ENCODE results near the gene TARS3. TPM values are rescaled to one million over a fixed set of nuclear protein-coding genes. Genes with fewer than 3 reads are reported as not detected.

TARS3 gene
- total RNA-seq, 1 donor from 2014 or later, result 21.5 TPM

DNA sequence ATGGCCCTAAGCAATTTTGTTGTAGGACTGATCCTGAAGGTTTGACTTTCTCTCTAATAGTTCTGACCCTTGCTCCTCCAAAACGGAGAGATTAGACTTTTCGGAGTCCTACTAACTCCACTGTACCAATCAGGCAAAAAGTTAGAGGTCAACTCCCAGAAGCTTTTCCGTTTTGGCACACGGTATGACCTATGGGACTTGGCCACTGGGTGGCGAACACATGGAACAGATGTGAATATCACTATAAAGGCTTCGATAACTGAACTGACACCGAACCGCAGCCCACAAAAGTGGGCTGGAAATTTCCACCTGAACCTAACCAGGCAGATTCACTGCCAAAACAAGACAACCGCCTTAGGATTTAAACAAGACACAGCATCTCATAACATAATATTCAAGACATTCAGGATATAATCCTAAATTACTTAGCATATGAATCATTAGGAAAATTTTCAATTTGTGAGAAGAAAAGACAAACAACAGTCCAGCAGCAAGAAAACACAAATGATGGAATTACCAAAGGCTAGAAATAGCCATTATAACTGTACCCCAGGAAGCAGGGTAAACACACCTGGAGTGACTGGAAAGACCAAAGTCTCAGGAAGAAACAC is 59.9 kb downstream of the TARS3 start:
- Mint-ChIP-seq H3K36me3 (ENCODE audit: insufficient read depth) (peaks cover 12% of the 10 kb centered on the region), H3K27ac (no peak overlapping the region), H3K27me3 (no peaks in the 10 kb centered on the region), H3K4me3 (ENCODE audit: low read depth) (no peak overlapping the region), H3K9me3 (ENCODE audit: low read depth) (peaks cover 7% of the 10 kb centered on the region), H3K4me1 (ENCODE audit: low read depth) (no peaks in the 10 kb centered on the region)
- TF ChIP-seq, protein P1, sequence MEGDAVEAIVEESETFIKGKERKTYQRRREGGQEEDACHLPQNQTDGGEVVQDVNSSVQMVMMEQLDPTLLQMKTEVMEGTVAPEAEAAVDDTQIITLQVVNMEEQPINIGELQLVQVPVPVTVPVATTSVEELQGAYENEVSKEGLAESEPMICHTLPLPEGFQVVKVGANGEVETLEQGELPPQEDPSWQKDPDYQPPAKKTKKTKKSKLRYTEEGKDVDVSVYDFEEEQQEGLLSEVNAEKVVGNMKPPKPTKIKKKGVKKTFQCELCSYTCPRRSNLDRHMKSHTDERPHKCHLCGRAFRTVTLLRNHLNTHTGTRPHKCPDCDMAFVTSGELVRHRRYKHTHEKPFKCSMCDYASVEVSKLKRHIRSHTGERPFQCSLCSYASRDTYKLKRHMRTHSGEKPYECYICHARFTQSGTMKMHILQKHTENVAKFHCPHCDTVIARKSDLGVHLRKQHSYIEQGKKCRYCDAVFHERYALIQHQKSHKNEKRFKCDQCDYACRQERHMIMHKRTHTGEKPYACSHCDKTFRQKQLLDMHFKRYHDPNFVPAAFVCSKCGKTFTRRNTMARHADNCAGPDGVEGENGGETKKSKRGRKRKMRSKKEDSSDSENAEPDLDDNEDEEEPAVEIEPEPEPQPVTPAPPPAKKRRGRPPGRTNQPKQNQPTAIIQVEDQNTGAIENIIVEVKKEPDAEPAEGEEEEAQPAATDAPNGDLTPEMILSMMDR (IDR thresholded peaks at IDR 0.05; ENCODE audit: unreplicated experiment), result peak; percentile 41
- no peak for DNase-seq (ENCODE audit: low spot score, unreplicated experiment)

DNA sequence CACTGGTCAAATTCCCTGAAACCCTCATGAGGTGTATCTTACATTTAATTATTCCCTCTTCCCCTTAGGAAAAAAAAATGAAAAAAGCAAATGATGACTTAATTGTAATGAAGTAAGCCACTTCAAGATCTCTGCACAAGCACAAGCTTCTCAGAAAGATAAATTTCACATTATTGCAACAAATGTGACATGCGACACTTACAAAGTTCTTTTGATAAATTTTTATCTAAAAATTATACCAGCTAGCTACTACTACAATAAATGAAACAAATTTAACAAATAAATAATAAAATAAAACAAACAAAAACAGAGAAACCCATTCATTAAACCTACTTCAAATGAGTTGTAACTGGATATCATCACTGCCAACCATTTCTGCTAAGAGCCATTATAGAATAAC is 62.1 kb downstream of the TARS3 start:
- H3K4me3 Mint-ChIP-seq (ENCODE audit: low read depth), result no peak overlapping the region
- H3K27me3 Mint-ChIP-seq, result no peaks in the 10 kb centered on the region
- no peaks in the 10 kb centered on the region for H3K4me1 Mint-ChIP-seq (ENCODE audit: low read depth)
- TF ChIP-seq, protein P1 (IDR thresholded peaks at IDR 0.05; ENCODE audit: unreplicated experiment), result no peak
- H3K27ac Mint-ChIP-seq, result no peak overlapping the region
- H3K36me3 Mint-ChIP-seq (ENCODE audit: insufficient read depth), result peaks cover 6% of the 10 kb centered on the region
- DNase-seq (ENCODE audit: low spot score, unreplicated experiment), result no peak
- peaks cover 3% of the 10 kb centered on the region for H3K9me3 Mint-ChIP-seq (ENCODE audit: low read depth)

DNA sequence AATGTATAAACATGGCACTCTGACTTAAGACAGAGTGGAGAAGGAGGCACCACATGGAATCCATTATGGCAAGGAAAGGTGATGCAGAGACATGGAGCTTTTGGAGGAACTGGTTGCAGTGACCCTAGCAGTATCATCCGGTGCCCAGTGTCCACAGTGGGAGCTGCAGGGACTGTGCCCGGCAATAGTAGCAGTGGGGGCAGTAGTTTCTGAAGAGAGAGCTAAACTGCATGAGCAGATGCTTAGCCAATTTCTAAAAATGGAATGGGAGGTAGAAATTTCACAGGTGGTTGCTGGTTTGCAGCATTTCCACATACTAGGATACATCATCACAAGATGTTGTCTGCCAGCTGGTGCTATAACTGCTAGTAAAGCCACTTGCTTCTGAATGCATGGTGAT is 64.3 kb downstream of the TARS3 start:
- no peak for DNase-seq (ENCODE audit: low spot score, unreplicated experiment)
- TF ChIP-seq, protein P1 (IDR thresholded peaks at IDR 0.05; ENCODE audit: unreplicated experiment), result no peak
- Mint-ChIP-seq H3K27me3 (no peaks in the 10 kb centered on the region), H3K4me1 (ENCODE audit: low read depth) (no peaks in the 10 kb centered on the region), H3K27ac (no peak overlapping the region), H3K9me3 (ENCODE audit: low read depth) (no peaks in the 10 kb centered on the region), H3K36me3 (ENCODE audit: insufficient read depth) (peaks cover 3% of the 10 kb centered on the region), H3K4me3 (ENCODE audit: low read depth) (no peak overlapping the region)

DNA sequence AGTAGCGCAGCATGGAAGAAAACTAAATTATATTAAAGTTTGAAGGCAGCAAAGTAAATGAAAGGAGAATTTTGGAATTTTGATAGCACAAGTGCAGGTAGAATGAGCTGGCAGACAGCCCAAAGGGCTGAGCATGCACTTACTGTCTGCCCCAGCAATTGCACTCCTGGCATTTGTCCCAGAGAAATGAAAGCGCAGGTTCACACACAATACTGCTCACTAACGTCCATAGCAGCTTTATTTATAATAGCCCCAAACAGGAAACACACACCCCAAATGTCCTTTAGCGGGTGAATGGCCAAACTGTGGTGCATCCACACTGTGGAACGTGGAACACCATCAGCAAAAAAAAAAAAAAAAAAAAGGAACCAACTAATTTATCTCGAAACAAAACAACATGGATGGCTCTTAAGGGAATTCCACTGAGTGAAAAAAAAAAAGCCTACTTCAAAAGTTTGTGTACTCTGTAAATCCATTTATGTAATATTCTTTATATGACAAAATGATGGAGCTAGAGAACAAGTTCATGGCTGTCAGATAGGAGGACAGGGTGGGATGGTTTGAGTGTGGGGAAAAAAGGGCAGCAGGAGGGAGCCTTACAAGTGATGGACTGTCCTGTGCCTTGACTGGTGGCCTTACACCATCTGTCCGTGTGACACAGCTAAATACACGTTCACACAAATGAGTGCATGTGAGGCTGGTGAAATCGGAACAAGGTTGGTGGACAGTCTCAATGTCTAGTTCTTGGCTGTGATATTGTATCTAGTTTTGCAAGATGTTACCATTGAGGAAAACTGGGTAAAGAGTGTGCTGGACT is 66.1 kb downstream of the TARS3 start:
- no peak for DNase-seq (ENCODE audit: low spot score, unreplicated experiment)
- TF ChIP-seq, protein P1 (IDR thresholded peaks at IDR 0.05; ENCODE audit: unreplicated experiment), result no peak
- no peak overlapping the region for H3K4me3 Mint-ChIP-seq (ENCODE audit: low read depth)
- no peaks in the 10 kb centered on the region for H3K4me1 Mint-ChIP-seq (ENCODE audit: low read depth)
- H3K9me3 Mint-ChIP-seq (ENCODE audit: low read depth), result no peaks in the 10 kb centered on the region
- H3K27ac Mint-ChIP-seq, result no peak overlapping the region
- H3K27me3 Mint-ChIP-seq, result no peaks in the 10 kb centered on the region
- peaks cover 3% of the 10 kb centered on the region for H3K36me3 Mint-ChIP-seq (ENCODE audit: insufficient read depth)

DNA sequence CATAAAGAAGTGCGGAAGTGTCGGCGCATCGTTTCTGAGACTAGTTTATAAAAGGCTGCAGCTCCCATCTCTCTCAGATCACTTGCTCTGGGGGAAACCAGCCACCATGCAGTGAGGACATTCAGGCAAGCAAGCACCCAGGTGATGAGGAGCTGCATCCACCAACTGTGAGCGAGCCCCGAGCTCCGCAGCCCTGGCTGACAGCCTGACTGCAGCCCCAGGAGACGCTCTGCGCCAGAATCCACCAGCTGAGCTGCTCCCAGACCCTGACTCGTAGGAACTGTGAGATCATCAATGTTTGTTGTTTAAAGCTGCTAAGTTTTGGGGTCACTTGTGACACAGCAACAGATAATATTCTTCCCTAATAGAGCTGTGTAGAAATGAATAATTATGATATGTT is 67.1 kb downstream of the TARS3 start:
- no peaks in the 10 kb centered on the region for H3K27me3 Mint-ChIP-seq
- H3K4me3 Mint-ChIP-seq (ENCODE audit: low read depth), result no peak overlapping the region

More for the DNA sequence above, 67.1 kb downstream of the TARS3 start:
- DNase-seq (ENCODE audit: low spot score, unreplicated experiment), result no peak
- H3K27ac Mint-ChIP-seq, result no peak overlapping the region
- peaks cover 3% of the 10 kb centered on the region for H3K36me3 Mint-ChIP-seq (ENCODE audit: insufficient read depth)
- no peaks in the 10 kb centered on the region for H3K9me3 Mint-ChIP-seq (ENCODE audit: low read depth)
- H3K4me1 Mint-ChIP-seq (ENCODE audit: low read depth), result no peaks in the 10 kb centered on the region
- TF ChIP-seq, protein P1 (IDR thresholded peaks at IDR 0.05; ENCODE audit: unreplicated experiment), result no peak
